ENCODE data around the gene RPL36AL.

DNA sequence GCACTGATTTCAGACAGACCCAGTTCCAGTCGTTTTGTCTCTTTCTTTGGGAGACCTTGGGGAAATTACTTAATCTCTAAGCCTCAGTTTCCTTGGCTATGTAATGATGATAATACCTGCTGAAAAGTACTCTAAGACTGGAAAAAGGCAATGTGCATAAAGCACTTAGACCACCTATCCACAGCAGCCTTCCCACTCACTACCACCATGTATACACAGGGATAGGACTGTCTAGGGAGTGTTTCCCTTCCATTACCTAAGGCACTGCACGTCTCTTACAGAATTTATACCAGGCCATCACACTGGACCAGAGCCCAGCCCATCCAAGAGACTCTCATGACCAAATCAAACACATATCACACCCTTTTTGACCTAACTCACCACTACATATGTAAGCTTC is 40.6 kb downstream of the RPL36AL start:
- no peak for TF ChIP-seq GATA3 (IDR thresholded peaks at IDR 0.05; ENCODE audit: low read depth, low read length)
- no peak for TF ChIP-seq GATA2 (IDR thresholded peaks at IDR 0.05; ENCODE audit: low read depth, low read length)
